Measurements from ENCODE around the gene SIDT1. TPM values are rescaled to one million over a fixed set of nuclear protein-coding genes. Genes with fewer than 3 reads are reported as not detected.

SIDT1 gene
- total RNA-seq, 1 experiment from 2014 or later, result not detected

- ChIA-PET POLR2A (interaction anchor here (0.6 kb wide), 1 partner anchor 1892 kb away, joined by 7 read pairs; no protein-coding TSS in a partner anchor), CTCF (interaction anchor here (2.2 kb wide), 1 partner anchor 82 kb away, joined by 10 read pairs; no protein-coding TSS in a partner anchor)
- Histone ChIP-seq H3K27me3 (ENCODE audit: control insufficient read depth, insufficient read depth, low read length) (no peaks in the 10 kb centered on the region), H3K36me3 (ENCODE audit: control insufficient read depth, insufficient read depth, low read length) (no peaks in the 10 kb centered on the region; the same call in 1 of the 2 replicates), H3K27ac (ENCODE audit: low read length) (no peak overlapping the region), H3K4me1 (ENCODE audit: control insufficient read depth, insufficient read depth, low read length) (no peaks in the 10 kb centered on the region), H3K9me3 (ENCODE audit: control insufficient read depth, insufficient read depth, low read depth, low read length) (no peaks in the 10 kb centered on the region), H3K4me3 (ENCODE audit: low read depth in 2 of 2, low read length in 2 of 2) (no peak overlapping the region)
- ATAC-seq (peak; percentile 80), DNase-seq (ENCODE audit: low read depth, low spot score) (no peak)
- in situ Hi-C loops (cut with HindIII; ENCODE audit: low pct_unique_long_range_greater_than_20kb, low sequenced_read_pairs) (no loop called here), intact Hi-C loops (cut with micrococcal nuclease; ENCODE audit: unreplicated experiment) (loop anchor here (1.0 to 10.0 kb wide), 2 partner anchors 83 to 250 kb away; partner anchors contain the start of genes ATP6V1A and NAA50)
- BruUV-seq (replicated peaks), result no TSS peak
- TF ChIP-seq POLR2AphosphoS5 (IDR thresholded peaks at IDR 0.05; ENCODE audit: low read depth, low read length) (no peak), CTCF (IDR thresholded peaks at IDR 0.05) (peak; percentile 59; the same call in 1 of the 2 replicates)
These were observed 37.3 kb upstream of the SIDT1 start for GRCh38 chr3:113495035-113495434.

GRCh38 chr3:113496924-113497323, 35.4 kb upstream of the SIDT1 start:
- H3K4me1 ChIP-seq (ENCODE audit: control insufficient read depth, insufficient read depth, low read length), result no peaks in the 10 kb centered on the region
- intact Hi-C loops (cut with micrococcal nuclease; ENCODE audit: unreplicated experiment), result loop anchor here (10.0 kb wide), 1 partner anchor 248 kb away; the partner anchor contains the start of genes ATP6V1A and NAA50
- no peaks in the 10 kb centered on the region for H3K9me3 ChIP-seq (ENCODE audit: control insufficient read depth, insufficient read depth, low read depth, low read length)
- ATAC-seq, result no peak
- ChIA-PET CTCF (interaction anchor here (1.3 kb wide), 1 partner anchor 81 kb away, joined by 5 read pairs; no protein-coding TSS in a partner anchor), POLR2A (interaction anchor here (0.7 kb wide), 1 partner anchor 18 kb away, joined by 3 read pairs; the partner anchor contains the start of gene SPICE1)
- in situ Hi-C loops (cut with HindIII; ENCODE audit: low pct_unique_long_range_greater_than_20kb, low sequenced_read_pairs), result no loop called here
- no TSS peak for BruUV-seq (replicated peaks)
- no peaks in the 10 kb centered on the region for H3K27me3 ChIP-seq (ENCODE audit: control insufficient read depth, insufficient read depth, low read length)
- DNase-seq (ENCODE audit: low read depth, low spot score), result no peak
- no peak overlapping the region for H3K4me3 ChIP-seq (ENCODE audit: low read depth in 2 of 2, low read length in 2 of 2)
- H3K27ac ChIP-seq (ENCODE audit: low read length), result no peak overlapping the region
- no peak for TF ChIP-seq CTCF (IDR thresholded peaks at IDR 0.05)
- TF ChIP-seq POLR2AphosphoS5 (IDR thresholded peaks at IDR 0.05; ENCODE audit: low read depth, low read length), result no peak
- no peak for TF ChIP-seq SIN3A (IDR thresholded peaks at IDR 0.05; ENCODE audit: borderline replicate concordance, insufficient read depth, low read depth, low read length)
- no peak for TF ChIP-seq TCF7L2 (IDR thresholded peaks at IDR 0.05; ENCODE audit: low read depth, low read length)
- TF ChIP-seq REST (IDR thresholded peaks at IDR 0.05; ENCODE audit: insufficient read depth in 1 of 2, low read depth in 2 of 2, low read length in 1 of 2), result no peak
- no peaks in the 10 kb centered on the region; the same call in 1 of the 2 replicates for H3K36me3 ChIP-seq (ENCODE audit: control insufficient read depth, insufficient read depth, low read length)
